Endothelial cell of umbilical vein (primary cell): ENCODE data around the gene STYX. TPM values are rescaled to one million over a fixed set of nuclear protein-coding genes. Genes with fewer than 3 reads are reported as not detected.

ENCODE experiments used
- BruUV-seq: library from RNA; stranded (reverse); fragments of 400-500 nt; replicated peaks from 2 replicates; lab custom pipeline; 2021; lab: Mats Ljungman, UMichigan
- CTCF ChIA-PET: fragments of 300-600, 350-600 bp; sonication (Branson Sonifier 250); formaldehyde crosslinking; loops from one replicate; lab custom pipeline; 2021; ENCODE audit warnings: antibody characterized with exemption, inconsistent platforms; lab: Charles Lee
- POLR2A ChIA-PET: fragments of 300-600, 350-600 bp; sonication (Branson Sonifier 250); formaldehyde crosslinking; loops from one replicate; lab custom pipeline; 2021; ENCODE audit warnings: antibody characterized with exemption, inconsistent platforms; lab: Charles Lee
- DNase-seq: peaks from one replicate; pipeline ENCODE4 v3.0.0-alpha.2; 2011; ENCODE audit warnings: low read depth, low spot score
- FAIRE-seq: peaks from 2 replicates; lab custom pipeline; 2011; peaks lifted over from hg19 to GRCh38; lab: Jason Lieb, UNC
- H2AFZ ChIP-seq: 2 replicates; pipeline ENCODE4 v1.6.0; 2012; ENCODE audit warnings: low read depth, low read length, control low read depth, inconsistent platforms
- H3K27ac ChIP-seq: 2 replicates; pipeline ENCODE4 v1.5.1; 2011; ENCODE audit warnings: low read depth, mild to moderate bottlenecking, control low read depth, low read length, moderate library complexity; ENCODE audit not compliant: insufficient read depth
- H3K27me3 ChIP-seq, 2 experiments: 2 replicates each; pipeline versions ENCODE4 v1.6.0 to v1.6.1; 2011; ENCODE audit warnings: low read length in 2 of 2, mixed read lengths in 1 of 2; ENCODE audit not compliant: control insufficient read depth in 2 of 2, insufficient read depth in 2 of 2
- H3K36me3 ChIP-seq, 2 experiments: 2 replicates in 1 of 2; 3 replicates in 1 of 2; pipeline ENCODE4 v1.5.1; 2011; ENCODE audit warnings: low read length in 2 of 2, mild to moderate bottlenecking in 1 of 2, moderate library complexity in 1 of 2; ENCODE audit not compliant: control insufficient read depth in 2 of 2, insufficient read depth in 2 of 2; ENCODE audit errors: extremely low read depth in 1 of 2
- H3K4me1 ChIP-seq: 3 replicates; pipeline ENCODE4 v1.5.1; 2011; ENCODE audit warnings: mild to moderate bottlenecking, low read length; ENCODE audit not compliant: control insufficient read depth, insufficient read depth; ENCODE audit errors: extremely low read depth
- H3K4me2 ChIP-seq: 2 replicates; pipeline ENCODE4 v1.6.1; 2011; ENCODE audit warnings: low read length, control low read depth, mixed read lengths; ENCODE audit not compliant: insufficient read depth
- H3K4me3 ChIP-seq, 3 experiments: fragments of 200-600 bp in 1 of 3; sonication (generic), shearing (Covaris generic) in 1 of 3; replicated peaks in 1 of 3; 2 replicates each; pipeline ENCODE4 v1.5.1; 2011 to 2016; ENCODE audit warnings: control low read depth in 3 of 3, low read length in 3 of 3, mild to moderate bottlenecking in 2 of 3, inconsistent platforms in 1 of 3, low read depth in 1 of 3, moderate library complexity in 1 of 3; ENCODE audit not compliant: insufficient read depth in 1 of 3
- H3K79me2 ChIP-seq: 2 replicates; pipeline ENCODE4 v1.6.0; 2012; ENCODE audit warnings: low read length, inconsistent platforms; ENCODE audit not compliant: control insufficient read depth, insufficient read depth
- H3K9ac ChIP-seq: replicated peaks from 2 replicates; pipeline ENCODE3; 2011; ENCODE audit warnings: low read length, control low read depth; ENCODE audit not compliant: insufficient read depth; ENCODE audit errors: extremely low read depth
- H3K9me1 ChIP-seq: replicated peaks from 3 replicates; pipeline ENCODE4 v1.6.0; 2011; ENCODE audit warnings: mild to moderate bottlenecking, low read length; ENCODE audit not compliant: control insufficient read depth, insufficient read depth; ENCODE audit errors: extremely low read depth
- H3K9me3 ChIP-seq: replicated peaks from 2 replicates; pipeline ENCODE4 v1.5.1; 2012; ENCODE audit warnings: low read length, inconsistent platforms; ENCODE audit not compliant: control insufficient read depth, insufficient read depth
- H4K20me1 ChIP-seq: replicated peaks from 2 replicates; pipeline ENCODE3; 2011; ENCODE audit warnings: mild to moderate bottlenecking, low read length; ENCODE audit not compliant: control insufficient read depth, insufficient read depth; ENCODE audit errors: extremely low read depth
- CTCF ChIP-seq, 2 donors: IDR thresholded peaks; 1 replicate in 1 of 2; 2 replicates in 1 of 2; pipeline ENCODE4 v1.5.1; 2011; ENCODE audit warnings: low read length in 2 of 2, mild to moderate bottlenecking in 2 of 2, moderate library complexity in 2 of 2, control low read depth in 1 of 2, inconsistent platforms in 1 of 2, low read depth in 1 of 2; ENCODE audit not compliant: insufficient read depth in 1 of 2; ENCODE audit errors: extremely low read depth in 1 of 2
- EZH2 ChIP-seq: IDR thresholded peaks from 2 replicates; pipeline ENCODE4 v1.6.1; 2012; ENCODE audit warnings: borderline replicate concordance, low read depth, mild to moderate bottlenecking, moderate library complexity, low read length, inconsistent platforms; ENCODE audit not compliant: severe bottlenecking
- FOS ChIP-seq: IDR thresholded peaks from 2 replicates; pipeline ENCODE4 v1.6.1; 2011; ENCODE audit warnings: mild to moderate bottlenecking, low read length, moderate library complexity, borderline replicate concordance; ENCODE audit not compliant: insufficient read depth
- GATA2 ChIP-seq: IDR thresholded peaks from 2 replicates; pipeline ENCODE4 v1.7.0; 2011; ENCODE audit warnings: low read depth, mild to moderate bottlenecking, moderate library complexity, mixed read lengths, low read length; ENCODE audit not compliant: insufficient read length, insufficient read depth
- JUN ChIP-seq: IDR thresholded peaks from 2 replicates; pipeline ENCODE4 v1.6.1; 2011; ENCODE audit warnings: borderline replicate concordance, low read depth; ENCODE audit not compliant: insufficient read length, insufficient read depth
- MYC ChIP-seq: IDR thresholded peaks from one replicate; pipeline ENCODE4 v1.6.1; 2011; ENCODE audit warnings: mild to moderate bottlenecking, low read depth, low read length
- POLR2A ChIP-seq: IDR thresholded peaks from 2 replicates; pipeline ENCODE4 v1.6.1; 2012; ENCODE audit warnings: low read depth, mild to moderate bottlenecking, control low read depth, low read length
- POLR2AphosphoS5 ChIP-seq: IDR thresholded peaks from 2 replicates; pipeline ENCODE4 v1.6.1; 2012; ENCODE audit warnings: low read depth, mild to moderate bottlenecking, control low read depth, low read length, moderate library complexity; ENCODE audit not compliant: insufficient read depth
- dilution Hi-C: fragments of 300-500 bp; cut with MboI; formaldehyde crosslinking; loops from one replicate; pipeline ENCODE4 v1.15.0; 2019; ENCODE audit warnings: low sequenced_read_pairs; ENCODE audit not compliant: extremely low pct_ligation_motif_present
- intact Hi-C: fragments of 100-400 bp; cut with micrococcal nuclease; formaldehyde crosslinking; loops from one replicate; pipeline ENCODE4 v1.10.0; 2022
- polyA plus RNA-seq, 4 experiments: library from polyadenylated mRNA; depleted of rRNA in 3 of 4; stranded (reverse) in 3 of 4; unstranded in 1 of 4; fragments of >200 nt; gene quantifications; 2 replicates each; pipeline versions ENCODE4 v1.2.1 to v1.2.3, GENCODE V29; 2011 to 2012; ENCODE audit warnings: missing spikeins in 1 of 4
- total RNA-seq: library from RNA; stranded (reverse); gene quantifications from 2 replicates; pipeline ENCODE4 v1.2.3, GENCODE V29; 2021
- TF ChIP-seq, protein P1 (sequence below): IDR thresholded peaks from 2 replicates; pipeline ENCODE4 v1.6.1; 2011; ENCODE audit not compliant: insufficient read depth, insufficient read length

The STYX gene
- total and polyA plus RNA-seq, 2 donors (not counting 3 experiments of a cell fraction or from before 2014, with no cell fraction given), result 6.2 to 21.3 TPM

GRCh38 chr14:52730709-52731111 lies 744 bp downstream of the STYX start:
- Histone ChIP-seq H3K9ac (peak overlapping the region; percentile 70), H3K36me3 (peaks cover 0 to 6% of the 10 kb centered on the region in 2 experiments), H3K79me2 (peaks cover 16% of the 10 kb centered on the region), H4K20me1 (no peaks in the 10 kb centered on the region), H3K4me2 (peak overlapping the region; percentile 92), H3K9me3 (no peaks in the 10 kb centered on the region), H3K27ac (peak overlapping the region; percentile 29), H2AFZ (peak overlapping the region; percentile 85), H3K4me3 (peak overlapping the region; percentile 50 to 98 (median 88)), H3K9me1 (no peaks in the 10 kb centered on the region), H3K4me1 (peaks cover 3% of the 10 kb centered on the region), H3K27me3 (no peaks in the 10 kb centered on the region)
- TF ChIP-seq GATA2 (no peak), CTCF (IDR thresholded peaks at IDR 0.05; ENCODE audit: extremely low read depth in 1 of 2, insufficient read depth in 1 of 2, low read depth in 1 of 2, low read length in 2 of 2) (no peak), FOS (no peak), POLR2A (no peak), MYC (no peak), POLR2AphosphoS5 (no peak), EZH2 (no peak), JUN (no peak)
- TF ChIP-seq, protein P1, sequence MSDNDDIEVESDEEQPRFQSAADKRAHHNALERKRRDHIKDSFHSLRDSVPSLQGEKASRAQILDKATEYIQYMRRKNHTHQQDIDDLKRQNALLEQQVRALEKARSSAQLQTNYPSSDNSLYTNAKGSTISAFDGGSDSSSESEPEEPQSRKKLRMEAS, result no peak
- intact Hi-C loops, result loop anchor here (1.0 to 5.0 kb wide), 5 partner anchors 24 to 576 kb away; partner anchors contain the start of genes FERMT2, GPR137C, PSMC6 and TXNDC16
- dilution Hi-C loops, result no loop called here
- DNase-seq (peak; percentile 61), FAIRE-seq (no peak)
- no TSS peak for BruUV-seq
- POLR2A ChIA-PET, result interaction anchor here (1.0 kb wide), 1 partner anchor 30 kb away, joined by 4 read pairs; no protein-coding TSS in a partner anchor
- CTCF ChIA-PET, result interaction anchor here (0.7 to 1.4 kb wide), 2 partner anchors 46 to 230 kb away, joined by 3 to 7 read pairs; no protein-coding TSS in a partner anchor
